ENCODE measurements around the gene UBE3B. TPM values are rescaled to one million over a fixed set of nuclear protein-coding genes. Genes with fewer than 3 reads are reported as not detected.

UBE3B gene
- total and polyA plus RNA-seq, 2 donors (not counting 1 experiment from before 2014, with no cell fraction given), result 27.2 to 52.1 TPM

DNA sequence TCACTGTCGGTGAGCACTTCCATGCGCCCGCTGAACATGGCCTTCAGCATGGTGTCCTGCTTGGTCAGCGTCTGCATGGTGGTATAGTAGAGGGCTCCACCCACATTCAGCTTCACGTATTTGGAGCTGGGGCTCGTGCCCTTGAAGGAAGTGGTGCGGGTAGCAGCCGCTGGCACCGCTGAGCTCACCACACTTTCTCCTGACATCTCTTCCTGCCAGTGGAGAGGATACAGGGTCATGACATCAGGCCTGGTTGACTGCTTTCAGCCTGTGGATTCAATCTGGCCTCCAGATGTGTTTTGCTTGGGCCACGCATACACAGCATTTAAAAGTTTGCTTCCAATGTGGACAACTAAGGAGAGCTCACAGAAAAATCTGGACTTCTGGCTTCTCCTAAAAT is 7.9 kb upstream of the UBE3B start:
- Histone ChIP-seq H3K4me2 (replicated peaks; ENCODE audit: low read depth, low read length, poor library complexity, severe bottlenecking) (no peak overlapping the region), H3K4me3 (ENCODE audit: control extremely low read depth in 1 of 5, extremely low read depth in 1 of 5, insufficient read depth in 1 of 5, low read depth in 2 of 5, low read length in 4 of 5) (no peak overlapping the region), H4K20me1 (ENCODE audit: control insufficient read depth, insufficient read depth, low read length, poor library complexity, severe bottlenecking) (peaks cover 49% of the 10 kb centered on the region), H3K36me3 (replicated peaks in 1 of 2; ENCODE audit: control extremely low read depth in 1 of 2, control insufficient read depth in 1 of 2, extremely low read depth in 1 of 2, insufficient read depth in 2 of 2, low read length in 1 of 2) (peaks cover 0 to 32% of the 10 kb centered on the region in 2 experiments), H3K27ac (ENCODE audit: low read length in 2 of 2) (no peak overlapping the region), H3K79me2 (ENCODE audit: control insufficient read depth, insufficient read depth, low read length) (peaks cover 97% of the 10 kb centered on the region), H3K9ac (ENCODE audit: low read length) (no peak overlapping the region), H3K4me1 (ENCODE audit: control insufficient read depth in 2 of 2, insufficient read depth in 2 of 2, low read length in 2 of 2) (no peaks in the 10 kb centered on the region), H2AFZ (ENCODE audit: insufficient read depth, low read depth, low read length, poor library complexity, severe bottlenecking) (no peak overlapping the region), H3K9me3 (ENCODE audit: control extremely low read depth in 1 of 3, control insufficient read depth in 2 of 3, insufficient read depth in 1 of 3, low read length in 2 of 3) (no peaks in the 10 kb centered on the region), H3K27me3 (replicated peaks in 1 of 4; ENCODE audit: control extremely low read depth in 1 of 4, control insufficient read depth in 3 of 4, insufficient read depth in 4 of 4, low read length in 3 of 4) (no peaks in the 10 kb centered on the region)
- no peak for DNase-seq
- intact Hi-C loops (cut with micrococcal nuclease), result no loop called here
- CTCF ChIA-PET, result interaction anchor here (1.3 kb wide), 1 partner anchor 14 kb away, joined by 3 read pairs; no protein-coding TSS in a partner anchor
- H3K27me3 Mint-ChIP-seq, result no peaks in the 10 kb centered on the region
- ATAC-seq (ENCODE audit: low read depth), result no peak
- no peaks in the 10 kb centered on the region for H3K9me3 Mint-ChIP-seq (ENCODE audit: insufficient read depth)
- H3K27ac Mint-ChIP-seq, result no peak overlapping the region
- TF ChIP-seq EZH2 (IDR thresholded peaks at IDR 0.05; ENCODE audit: borderline replicate concordance, insufficient read depth, low read depth, low read length, poor library complexity, severe bottlenecking), result no peak
- TF ChIP-seq, protein P1, sequence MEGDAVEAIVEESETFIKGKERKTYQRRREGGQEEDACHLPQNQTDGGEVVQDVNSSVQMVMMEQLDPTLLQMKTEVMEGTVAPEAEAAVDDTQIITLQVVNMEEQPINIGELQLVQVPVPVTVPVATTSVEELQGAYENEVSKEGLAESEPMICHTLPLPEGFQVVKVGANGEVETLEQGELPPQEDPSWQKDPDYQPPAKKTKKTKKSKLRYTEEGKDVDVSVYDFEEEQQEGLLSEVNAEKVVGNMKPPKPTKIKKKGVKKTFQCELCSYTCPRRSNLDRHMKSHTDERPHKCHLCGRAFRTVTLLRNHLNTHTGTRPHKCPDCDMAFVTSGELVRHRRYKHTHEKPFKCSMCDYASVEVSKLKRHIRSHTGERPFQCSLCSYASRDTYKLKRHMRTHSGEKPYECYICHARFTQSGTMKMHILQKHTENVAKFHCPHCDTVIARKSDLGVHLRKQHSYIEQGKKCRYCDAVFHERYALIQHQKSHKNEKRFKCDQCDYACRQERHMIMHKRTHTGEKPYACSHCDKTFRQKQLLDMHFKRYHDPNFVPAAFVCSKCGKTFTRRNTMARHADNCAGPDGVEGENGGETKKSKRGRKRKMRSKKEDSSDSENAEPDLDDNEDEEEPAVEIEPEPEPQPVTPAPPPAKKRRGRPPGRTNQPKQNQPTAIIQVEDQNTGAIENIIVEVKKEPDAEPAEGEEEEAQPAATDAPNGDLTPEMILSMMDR (IDR thresholded peaks at IDR 0.05), result no peak
- WGBS (ENCODE audit: insufficient coverage), result 96% methylated on average over 10 of the region's 10 CpGs
- no peak overlapping the region for H3K4me3 Mint-ChIP-seq
- peaks cover 8% of the 10 kb centered on the region for H3K4me1 Mint-ChIP-seq
- POLR2A ChIA-PET, result no interaction called here

DNA sequence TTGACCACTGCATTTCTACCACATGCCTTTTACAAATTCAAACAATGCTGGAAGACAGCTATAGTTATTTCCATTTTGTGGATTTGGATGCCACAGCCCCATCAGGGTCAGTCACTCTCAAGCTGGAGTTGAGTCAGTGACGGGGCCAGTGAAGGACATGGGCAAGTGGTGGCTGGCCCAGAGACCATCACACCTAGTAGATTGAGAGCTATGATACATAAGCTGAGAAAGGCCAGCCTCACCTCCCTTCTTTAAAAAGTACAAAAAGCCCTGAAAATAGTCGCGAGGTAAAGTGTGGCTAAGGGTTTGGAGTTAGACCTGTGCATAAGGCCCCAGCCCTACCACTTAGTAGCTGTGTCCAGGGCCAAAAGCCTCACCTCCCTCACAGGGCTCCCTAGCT is 4.4 kb upstream of the UBE3B start:
- peaks cover 97% of the 10 kb centered on the region for H3K79me2 ChIP-seq (ENCODE audit: control insufficient read depth, insufficient read depth, low read length)
- H3K27me3 Mint-ChIP-seq, result no peaks in the 10 kb centered on the region

More for the DNA sequence above, 4.4 kb upstream of the UBE3B start:
- no peak for TF ChIP-seq EZH2 (IDR thresholded peaks at IDR 0.05; ENCODE audit: borderline replicate concordance, insufficient read depth, low read depth, low read length, poor library complexity, severe bottlenecking)
- TF ChIP-seq, protein P1 (IDR thresholded peaks at IDR 0.05), result no peak
- no peak overlapping the region for H3K9ac ChIP-seq (ENCODE audit: low read length)
- H3K27ac ChIP-seq (ENCODE audit: low read length in 2 of 2), result no peak overlapping the region
- no peak overlapping the region for H2AFZ ChIP-seq (ENCODE audit: insufficient read depth, low read depth, low read length, poor library complexity, severe bottlenecking)
- no peaks in the 10 kb centered on the region for H3K27me3 ChIP-seq (replicated peaks in 1 of 4; ENCODE audit: control extremely low read depth in 1 of 4, control insufficient read depth in 3 of 4, insufficient read depth in 4 of 4, low read length in 3 of 4)
- H3K4me2 ChIP-seq (replicated peaks; ENCODE audit: low read depth, low read length, poor library complexity, severe bottlenecking), result no peak overlapping the region
- H3K9me3 Mint-ChIP-seq (ENCODE audit: insufficient read depth), result no peaks in the 10 kb centered on the region
- no peak overlapping the region for H3K4me3 Mint-ChIP-seq
- intact Hi-C loops (cut with micrococcal nuclease), result no loop called here
- peaks cover 21% of the 10 kb centered on the region for H4K20me1 ChIP-seq (ENCODE audit: control insufficient read depth, insufficient read depth, low read length, poor library complexity, severe bottlenecking)
- H3K4me1 ChIP-seq (ENCODE audit: control insufficient read depth in 2 of 2, insufficient read depth in 2 of 2, low read length in 2 of 2), result peaks cover 13 to 15% of the 10 kb centered on the region in 2 donors
- peaks cover 0 to 15% of the 10 kb centered on the region in 2 experiments for H3K36me3 ChIP-seq (replicated peaks in 1 of 2; ENCODE audit: control extremely low read depth in 1 of 2, control insufficient read depth in 1 of 2, extremely low read depth in 1 of 2, insufficient read depth in 2 of 2, low read length in 1 of 2)
- ATAC-seq (ENCODE audit: low read depth) (no peak), DNase-seq (no peak)
- H3K4me1 Mint-ChIP-seq, result peaks cover 35% of the 10 kb centered on the region
- no peak overlapping the region for H3K4me3 ChIP-seq (ENCODE audit: control extremely low read depth in 1 of 5, extremely low read depth in 1 of 5, insufficient read depth in 1 of 5, low read depth in 2 of 5, low read length in 4 of 5)
- no CpG with 5 or more reads among the region's 3 CpGs for WGBS (ENCODE audit: insufficient coverage)
- POLR2A ChIA-PET, result no interaction called here
- CTCF ChIA-PET, result interaction anchor here (0.9 to 1.4 kb wide), 3 partner anchors 37 to 45 kb away, joined by 3 to 6 read pairs (median 4); no protein-coding TSS in a partner anchor
- H3K27ac Mint-ChIP-seq, result no peak overlapping the region
- no peaks in the 10 kb centered on the region for H3K9me3 ChIP-seq (ENCODE audit: control extremely low read depth in 1 of 3, control insufficient read depth in 2 of 3, insufficient read depth in 1 of 3, low read length in 2 of 3)

Measured in B cell (primary cell).